ENCODE measurements around the gene NT5DC4. TPM values are rescaled to one million over a fixed set of nuclear protein-coding genes. Genes with fewer than 3 reads are reported as not detected.
"Not testable (repeated sequence)": the region's sequence is repeated elsewhere in the genome, so short reads cannot be mapped to it uniquely, and the experiment has no call there.

NT5DC4 gene
- total RNA-seq, 2 donors from 2014 or later, result not detected

GRCh38 chr2:112706170-112706664 is 14.6 kb upstream of the NT5DC4 start:
- Mint-ChIP-seq H3K4me3 (no peak overlapping the region), H3K27me3 (ENCODE audit: insufficient read depth) (peaks cover 5% of the 10 kb centered on the region), H3K9me3 (no peaks in the 10 kb centered on the region), H3K4me1 (peaks cover 7% of the 10 kb centered on the region), H3K27ac (peak overlapping the region; percentile 11), H3K36me3 (ENCODE audit: low read depth) (no peaks in the 10 kb centered on the region)
- no peak overlapping the region for H3K4me3 ChIP-seq (ENCODE audit: low read length)
- H3K9ac ChIP-seq (ENCODE audit: extremely low read depth, low read length, poor library complexity, severe bottlenecking), result no peak overlapping the region
- H3K4me1 ChIP-seq (ENCODE audit: control insufficient read depth, insufficient read depth, low read length), result no peaks in the 10 kb centered on the region
- TF ChIP-seq, protein P1, sequence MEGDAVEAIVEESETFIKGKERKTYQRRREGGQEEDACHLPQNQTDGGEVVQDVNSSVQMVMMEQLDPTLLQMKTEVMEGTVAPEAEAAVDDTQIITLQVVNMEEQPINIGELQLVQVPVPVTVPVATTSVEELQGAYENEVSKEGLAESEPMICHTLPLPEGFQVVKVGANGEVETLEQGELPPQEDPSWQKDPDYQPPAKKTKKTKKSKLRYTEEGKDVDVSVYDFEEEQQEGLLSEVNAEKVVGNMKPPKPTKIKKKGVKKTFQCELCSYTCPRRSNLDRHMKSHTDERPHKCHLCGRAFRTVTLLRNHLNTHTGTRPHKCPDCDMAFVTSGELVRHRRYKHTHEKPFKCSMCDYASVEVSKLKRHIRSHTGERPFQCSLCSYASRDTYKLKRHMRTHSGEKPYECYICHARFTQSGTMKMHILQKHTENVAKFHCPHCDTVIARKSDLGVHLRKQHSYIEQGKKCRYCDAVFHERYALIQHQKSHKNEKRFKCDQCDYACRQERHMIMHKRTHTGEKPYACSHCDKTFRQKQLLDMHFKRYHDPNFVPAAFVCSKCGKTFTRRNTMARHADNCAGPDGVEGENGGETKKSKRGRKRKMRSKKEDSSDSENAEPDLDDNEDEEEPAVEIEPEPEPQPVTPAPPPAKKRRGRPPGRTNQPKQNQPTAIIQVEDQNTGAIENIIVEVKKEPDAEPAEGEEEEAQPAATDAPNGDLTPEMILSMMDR (conservative IDR thresholded peaks at IDR 0.05), result no peak
- no peaks in the 10 kb centered on the region for H3K9me3 ChIP-seq (ENCODE audit: control insufficient read depth, low read length)
- no peaks in the 10 kb centered on the region for H3K36me3 ChIP-seq (ENCODE audit: control insufficient read depth, insufficient read depth, low read length)
- no peak overlapping the region for H3K27ac ChIP-seq (ENCODE audit: low read depth, low read length)
- H3K27me3 ChIP-seq (ENCODE audit: control insufficient read depth, insufficient read depth, low read length, poor library complexity, severe bottlenecking), result no peaks in the 10 kb centered on the region
- 64 to 70% methylated on average over 3 to 5 of the region's 5 CpGs for WGBS, 2 experiments (ENCODE audit: insufficient coverage in 1 of 2, insufficient read length in 1 of 2)
- no peak for DNase-seq

- not testable (repeated sequence) for H3K4me1 Mint-ChIP-seq; H3K27ac ChIP-seq (ENCODE audit: low read depth, low read length); H3K27ac Mint-ChIP-seq; H3K36me3 ChIP-seq (ENCODE audit: control insufficient read depth, insufficient read depth, low read length); H3K27me3 ChIP-seq (ENCODE audit: control insufficient read depth, insufficient read depth, low read length, poor library complexity, severe bottlenecking); H3K9me3 Mint-ChIP-seq; H3K36me3 Mint-ChIP-seq (ENCODE audit: low read depth); H3K9me3 ChIP-seq (ENCODE audit: control insufficient read depth, low read length); H3K4me3 ChIP-seq (ENCODE audit: low read length); H3K9ac ChIP-seq (ENCODE audit: extremely low read depth, low read length, poor library complexity, severe bottlenecking); H3K4me3 Mint-ChIP-seq; DNase-seq; H3K4me1 ChIP-seq (ENCODE audit: control insufficient read depth, insufficient read depth, low read length); H3K27me3 Mint-ChIP-seq (ENCODE audit: insufficient read depth)
- 92 to 95% methylated on average over 7 to 9 of the region's 9 CpGs for WGBS, 2 experiments (ENCODE audit: insufficient coverage in 1 of 2, insufficient read length in 1 of 2)
These were observed 13.9 kb upstream of the NT5DC4 start for GRCh38 chr2:112706947-112707346.

DNA sequence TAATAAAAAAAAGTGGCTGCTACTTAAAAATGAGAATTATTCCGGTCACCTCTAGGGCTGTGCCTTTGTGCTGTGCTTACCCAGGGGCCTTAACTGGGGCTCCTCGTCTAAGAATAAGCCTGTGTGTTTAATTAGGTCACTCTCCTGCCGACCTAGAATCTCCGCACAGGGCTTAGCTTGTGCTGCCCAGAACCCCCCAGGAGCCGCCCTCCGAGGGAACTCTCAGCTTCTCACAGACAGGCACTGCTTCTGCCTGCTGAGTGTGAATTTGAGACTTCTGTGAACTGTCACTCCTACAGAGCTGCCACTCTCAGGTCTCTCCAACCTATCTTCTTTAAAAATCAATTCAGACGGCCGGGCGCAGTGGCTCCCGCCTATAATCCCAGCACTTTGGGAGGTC is 11.9 kb upstream of the NT5DC4 start:
- H3K27ac ChIP-seq (ENCODE audit: low read depth, low read length), result no peak overlapping the region
- H3K36me3 ChIP-seq (ENCODE audit: control insufficient read depth, insufficient read depth, low read length), result no peaks in the 10 kb centered on the region
- H3K9me3 ChIP-seq (ENCODE audit: control insufficient read depth, low read length), result no peaks in the 10 kb centered on the region
- H3K4me3 Mint-ChIP-seq, result no peak overlapping the region
- no peaks in the 10 kb centered on the region for H3K27me3 ChIP-seq (ENCODE audit: control insufficient read depth, insufficient read depth, low read length, poor library complexity, severe bottlenecking)
- peaks cover 8% of the 10 kb centered on the region for H3K4me1 Mint-ChIP-seq
- H3K4me3 ChIP-seq (ENCODE audit: low read length), result no peak overlapping the region
- H3K9ac ChIP-seq (ENCODE audit: extremely low read depth, low read length, poor library complexity, severe bottlenecking), result no peak overlapping the region
- no peak overlapping the region for H3K27ac Mint-ChIP-seq
- no peaks in the 10 kb centered on the region for H3K36me3 Mint-ChIP-seq (ENCODE audit: low read depth)
- H3K9me3 Mint-ChIP-seq, result no peaks in the 10 kb centered on the region
- peaks cover 7% of the 10 kb centered on the region for H3K27me3 Mint-ChIP-seq (ENCODE audit: insufficient read depth)
- TF ChIP-seq, protein P1 (conservative IDR thresholded peaks at IDR 0.05), result no peak
- WGBS, 2 experiments (ENCODE audit: insufficient coverage in 1 of 2, insufficient read length in 1 of 2), result 80 to 86% methylated on average over 9 to 10 of the region's 10 CpGs
- H3K4me1 ChIP-seq (ENCODE audit: control insufficient read depth, insufficient read depth, low read length), result no peaks in the 10 kb centered on the region
- no peak for DNase-seq

DNA sequence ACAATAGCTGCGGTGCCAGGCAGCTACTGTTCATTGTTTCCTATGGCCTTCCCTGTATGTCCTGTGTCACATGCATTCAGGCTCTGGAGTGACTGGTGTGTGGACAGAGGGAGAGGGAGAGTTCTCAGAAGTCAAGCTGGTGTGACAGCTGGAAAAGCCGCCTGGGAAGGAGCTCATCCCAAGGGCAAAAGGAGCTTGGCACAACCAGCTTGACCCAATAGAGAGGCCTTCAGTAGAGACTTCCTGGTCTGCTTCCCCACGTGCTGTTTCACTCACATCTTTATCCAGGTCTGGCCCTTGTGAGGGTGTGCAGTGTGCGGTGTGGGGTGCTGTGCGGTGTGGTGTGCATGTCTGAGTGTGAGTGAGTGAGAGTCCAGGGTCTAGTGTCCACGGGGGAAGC is 11.1 kb upstream of the NT5DC4 start:
- no peak overlapping the region for H3K4me3 Mint-ChIP-seq
- no peak overlapping the region for H3K27ac Mint-ChIP-seq
- H3K4me1 ChIP-seq (ENCODE audit: control insufficient read depth, insufficient read depth, low read length), result no peaks in the 10 kb centered on the region
- no peaks in the 10 kb centered on the region for H3K27me3 ChIP-seq (ENCODE audit: control insufficient read depth, insufficient read depth, low read length, poor library complexity, severe bottlenecking)
- no peaks in the 10 kb centered on the region for H3K9me3 ChIP-seq (ENCODE audit: control insufficient read depth, low read length)
- no peaks in the 10 kb centered on the region for H3K36me3 Mint-ChIP-seq (ENCODE audit: low read depth)
- no peak overlapping the region for H3K4me3 ChIP-seq (ENCODE audit: low read length)
- H3K36me3 ChIP-seq (ENCODE audit: control insufficient read depth, insufficient read depth, low read length), result no peaks in the 10 kb centered on the region
- TF ChIP-seq, protein P1 (conservative IDR thresholded peaks at IDR 0.05), result no peak
- 90 to 93% methylated on average over 4 to 6 of the region's 6 CpGs for WGBS, 2 experiments (ENCODE audit: insufficient coverage in 1 of 2, insufficient read length in 1 of 2)
- peaks cover 8% of the 10 kb centered on the region for H3K4me1 Mint-ChIP-seq
- H3K27ac ChIP-seq (ENCODE audit: low read depth, low read length), result no peak overlapping the region
- peaks cover 6% of the 10 kb centered on the region for H3K27me3 Mint-ChIP-seq (ENCODE audit: insufficient read depth)
- no peaks in the 10 kb centered on the region for H3K9me3 Mint-ChIP-seq
- no peak overlapping the region for H3K9ac ChIP-seq (ENCODE audit: extremely low read depth, low read length, poor library complexity, severe bottlenecking)
- DNase-seq, result no peak
